Gastroesophageal sphincter (tissue), 4 donors: Measurements from ENCODE around the gene HACD3. TPM values are rescaled to one million over a fixed set of nuclear protein-coding genes. Genes with fewer than 3 reads are reported as not detected.

Source experiments
- ATAC-seq: fragments of 150-250 bp; one replicate; pipeline ENCODE4 v1.9.1; 2016; ENCODE audit warnings: mild to moderate bottlenecking, moderate library complexity
- H3K27ac ChIP-seq, 4 donors: fragments of 200-600 bp; sonication (generic) in 3 of 4; 1 replicate in 3 of 4; 2 replicates in 1 of 4; pipeline ENCODE4 v1.5.1; 2016 to 2019
- H3K27me3 ChIP-seq: fragments of 200-600 bp; sonication (generic); one replicate; pipeline ENCODE4 v1.5.1; 2019
- H3K36me3 ChIP-seq, 2 donors: fragments of 200-600 bp; sonication (generic); one replicate each; pipeline ENCODE4 v1.5.1; 2019; ENCODE audit warnings: control low read depth in 1 of 2
- H3K4me1 ChIP-seq, 3 donors: fragments of 200-600 bp; sonication (generic); 1 replicate in 2 of 3; 2 replicates in 1 of 3; pipeline ENCODE4 v1.5.1; 2016 to 2019; ENCODE audit warnings: control low read depth in 2 of 3
- H3K4me3 ChIP-seq, 2 donors: fragments of 200-600 bp; sonication (generic); one replicate each; pipeline ENCODE4 v1.5.1; 2019; ENCODE audit warnings: mild to moderate bottlenecking in 1 of 2, moderate library complexity in 1 of 2
- H3K9me3 ChIP-seq, 3 donors: fragments of 200-600 bp; sonication (generic); one replicate each; pipeline ENCODE4 v1.5.1; 2017 to 2019; ENCODE audit warnings: control low read depth in 2 of 3
- CTCF ChIP-seq, 4 experiments: fragments of 200-600 bp in 2 of 4; fragments of 450-650 bp in 2 of 4; sonication (generic) in 1 of 4; IDR thresholded peaks; one replicate each; pipeline ENCODE4 v1.5.1; 2017 to 2019; ENCODE audit warnings: antibody characterized with exemption in 4 of 4, mild to moderate bottlenecking in 2 of 4, moderate library complexity in 2 of 4
- EP300 ChIP-seq: sonication (generic); formaldehyde crosslinking; IDR thresholded peaks from one replicate; pipeline ENCODE4 v1.6.1; 2017; ENCODE audit warnings: antibody characterized with exemption, mild to moderate bottlenecking
- POLR2A ChIP-seq, 2 donors: fragments of 450-650 bp; IDR thresholded peaks; one replicate each; pipeline ENCODE4 v1.6.1; 2017; ENCODE audit warnings: antibody characterized with exemption in 2 of 2, mild to moderate bottlenecking in 2 of 2, moderate library complexity in 1 of 2
- POLR2AphosphoS5 ChIP-seq: sonication (generic); formaldehyde crosslinking; IDR thresholded peaks from one replicate; pipeline ENCODE4 v1.6.1; 2017; ENCODE audit warnings: antibody characterized with exemption
- WGBS, 2 donors: methylation state at CpG; one replicate each; pipeline ENCODE4 v1.1.5; 2018; ENCODE audit warnings: low coverage in 1 of 2; 5-methylcytosine and 5-hydroxymethylcytosine counted together
- total RNA-seq, 4 donors: library from RNA; depleted of rRNA; stranded (reverse); fragments of >200 nt; gene quantifications; one replicate each; pipeline ENCODE4 v1.1.0, GENCODE V29; 2016

The HACD3 gene
- total RNA-seq, 4 donors from 2014 or later: 26.0 to 34.9 (median 29.6) TPM

- H3K4me1 ChIP-seq: peaks cover 0 to 34% (median 2%) of the 10 kb centered on the region in 3 donors
- ATAC-seq: no peak
- WGBS, 2 donors: 48 to 50% methylated on average over 12 of the region's 13 CpGs
- no peaks in the 10 kb centered on the region for H3K36me3 ChIP-seq
- TF ChIP-seq EP300 (no peak), CTCF (IDR thresholded peaks at IDR 0.05) (no peak), POLR2AphosphoS5 (no peak), POLR2A (IDR thresholded peaks at IDR 0.05) (no peak)
- no peaks in the 10 kb centered on the region for H3K27me3 ChIP-seq
- H3K4me3 ChIP-seq: peak overlapping the region; percentile 79
- H3K9me3 ChIP-seq: no peaks in the 10 kb centered on the region
- H3K27ac ChIP-seq: peak overlapping the region; percentile 19 to 84 (median 75)
These were observed 423 bp upstream of the HACD3 start for GRCh38 chr15:65529762-65530317.

- H3K27ac ChIP-seq: no peak overlapping the region
- 64 to 92% methylated on average over 1 of the region's 1 CpG for WGBS, 2 donors
- TF ChIP-seq CTCF (IDR thresholded peaks at IDR 0.05) (no peak), POLR2AphosphoS5 (no peak), POLR2A (IDR thresholded peaks at IDR 0.05) (no peak), EP300 (no peak)
- ATAC-seq: no peak
- H3K36me3 ChIP-seq: no peaks in the 10 kb centered on the region
- no peaks in the 10 kb centered on the region for H3K9me3 ChIP-seq
- peaks cover 0 to 34% (median 2%) of the 10 kb centered on the region in 3 donors for H3K4me1 ChIP-seq
- no peaks in the 10 kb centered on the region for H3K27me3 ChIP-seq
- no peak overlapping the region for H3K4me3 ChIP-seq
These were observed 2.4 kb downstream of the HACD3 start for GRCh38 chr15:65532738-65533051.

GRCh38 chr15:65533057-65533756, 2.9 kb downstream of the HACD3 start:
- peaks cover 0 to 34% (median 2%) of the 10 kb centered on the region in 3 donors for H3K4me1 ChIP-seq
- no peak for TF ChIP-seq POLR2AphosphoS5
- TF ChIP-seq POLR2A (IDR thresholded peaks at IDR 0.05): no peak
- TF ChIP-seq EP300: no peak
- no peak for TF ChIP-seq CTCF (IDR thresholded peaks at IDR 0.05)
- no peak for ATAC-seq
- H3K4me3 ChIP-seq: no peak overlapping the region
- no peaks in the 10 kb centered on the region for H3K36me3 ChIP-seq
- WGBS, 2 donors: 65% methylated on average over 3 to 5 of the region's 5 CpGs
- no peak overlapping the region for H3K27ac ChIP-seq
- no peaks in the 10 kb centered on the region for H3K9me3 ChIP-seq
- H3K27me3 ChIP-seq: no peaks in the 10 kb centered on the region

GRCh38 chr15:65535192-65535591, 4.9 kb downstream of the HACD3 start:
- Histone ChIP-seq H3K27ac (no peak overlapping the region), H3K4me1 (peaks cover 0 to 26% (median 2%) of the 10 kb centered on the region in 3 donors), H3K4me3 (no peak overlapping the region), H3K9me3 (no peaks in the 10 kb centered on the region), H3K36me3 (no peaks in the 10 kb centered on the region), H3K27me3 (no peaks in the 10 kb centered on the region)
- WGBS, 2 donors: 72 to 76% methylated on average over 4 of the region's 4 CpGs
- no peak for ATAC-seq
- no peak for TF ChIP-seq EP300
- no peak for TF ChIP-seq CTCF (IDR thresholded peaks at IDR 0.05)

GRCh38 chr15:65540314-65540713, 10.1 kb downstream of the HACD3 start:
- H3K36me3 ChIP-seq: no peaks in the 10 kb centered on the region
- ATAC-seq: no peak
- no peak overlapping the region for H3K4me3 ChIP-seq
- no peak overlapping the region for H3K27ac ChIP-seq
- 60 to 73% methylated on average over 1 of the region's 1 CpG for WGBS, 2 donors
- TF ChIP-seq EP300: no peak
- TF ChIP-seq POLR2AphosphoS5: no peak
- no peak for TF ChIP-seq POLR2A (IDR thresholded peaks at IDR 0.05)
- no peak for TF ChIP-seq CTCF (IDR thresholded peaks at IDR 0.05)
- H3K9me3 ChIP-seq: no peaks in the 10 kb centered on the region
- H3K27me3 ChIP-seq: no peaks in the 10 kb centered on the region
- H3K4me1 ChIP-seq: no peaks in the 10 kb centered on the region
